T-helper 1 cell treated with Interleukin-12 subunit alpha and Interleukin-12 subunit beta and Interleukin-4 antibody, amounts not matched to agents 30 μg/mL and 1 μg/mL, for 36 hours (primary cell): ENCODE measurements around the gene GIMAP7.
"Not testable (repeated sequence)": the region's sequence is repeated elsewhere in the genome, so short reads cannot be mapped to it uniquely, and the experiment has no call there.

ENCODE experiments used
- H3K27ac Mint-ChIP-seq: one replicate; pipeline ENCODE4 v1.8.0; 2021; ENCODE audit warnings: mild to moderate bottlenecking, mixed read lengths
- H3K27me3 Mint-ChIP-seq: one replicate; pipeline ENCODE4 v1.8.0; 2021; ENCODE audit warnings: low read depth, mixed read lengths
- H3K36me3 Mint-ChIP-seq: one replicate; pipeline ENCODE4 v1.8.0; 2021; ENCODE audit warnings: low read depth, mixed read lengths
- H3K4me1 Mint-ChIP-seq: one replicate; pipeline ENCODE4 v1.8.0; 2021; ENCODE audit warnings: low read depth, mixed read lengths
- H3K4me3 Mint-ChIP-seq: one replicate; pipeline ENCODE4 v1.8.0; 2021; ENCODE audit warnings: mild to moderate bottlenecking, moderate library complexity, mixed read lengths
- H3K9me3 Mint-ChIP-seq: one replicate; pipeline ENCODE4 v1.8.0; 2021; ENCODE audit warnings: mixed read lengths

Gene GIMAP7

GRCh38 chr7:150514748-150515222 lies at the start of gene GIMAP7:
Gene GIMAP7 (plus strand): TSS chr7:150514872. CDS start chr7:150519975, 5,103 bp downstream.
- H3K4me3 Mint-ChIP-seq: peak within 1 kb of the TSS; percentile 100
- H3K4me1 Mint-ChIP-seq: peaks cover 47% of the 10 kb centered on the region
- peaks cover 18% of the 10 kb centered on the region for H3K9me3 Mint-ChIP-seq
- H3K27ac Mint-ChIP-seq: peak within 1 kb of the TSS; percentile 98
- H3K36me3 Mint-ChIP-seq: peaks cover 51% of the 10 kb centered on the region
- H3K27me3 Mint-ChIP-seq: no peaks in the 10 kb centered on the region

GRCh38 chr7:150464962-150465361 lies 49.7 kb upstream of the GIMAP7 start:
- H3K36me3 Mint-ChIP-seq: peaks cover 85% of the 10 kb centered on the region
- peak overlapping the region; percentile 47 for H3K27ac Mint-ChIP-seq
- peak overlapping the region; percentile 18 for H3K4me3 Mint-ChIP-seq
- peaks cover 75% of the 10 kb centered on the region for H3K4me1 Mint-ChIP-seq
- H3K27me3 Mint-ChIP-seq: no peaks in the 10 kb centered on the region
- peaks cover 34% of the 10 kb centered on the region for H3K9me3 Mint-ChIP-seq

- H3K9me3 Mint-ChIP-seq: peaks cover 30% of the 10 kb centered on the region
- H3K27ac Mint-ChIP-seq: no peak overlapping the region
- peaks cover 74% of the 10 kb centered on the region for H3K4me1 Mint-ChIP-seq
- no peaks in the 10 kb centered on the region for H3K27me3 Mint-ChIP-seq
- H3K36me3 Mint-ChIP-seq: peaks cover 84% of the 10 kb centered on the region
- peak overlapping the region; percentile 18 for H3K4me3 Mint-ChIP-seq
These were observed 49.3 kb upstream of the GIMAP7 start for GRCh38 chr7:150465414-150465813.

GRCh38 chr7:150466477-150466876 lies 48.2 kb upstream of the GIMAP7 start:
- H3K36me3 Mint-ChIP-seq: peaks cover 80% of the 10 kb centered on the region
- peaks cover 20% of the 10 kb centered on the region for H3K9me3 Mint-ChIP-seq
- H3K27me3 Mint-ChIP-seq: no peaks in the 10 kb centered on the region
- H3K4me3 Mint-ChIP-seq: no peak overlapping the region
- H3K27ac Mint-ChIP-seq: no peak overlapping the region
- H3K4me1 Mint-ChIP-seq: peaks cover 74% of the 10 kb centered on the region

DNA sequence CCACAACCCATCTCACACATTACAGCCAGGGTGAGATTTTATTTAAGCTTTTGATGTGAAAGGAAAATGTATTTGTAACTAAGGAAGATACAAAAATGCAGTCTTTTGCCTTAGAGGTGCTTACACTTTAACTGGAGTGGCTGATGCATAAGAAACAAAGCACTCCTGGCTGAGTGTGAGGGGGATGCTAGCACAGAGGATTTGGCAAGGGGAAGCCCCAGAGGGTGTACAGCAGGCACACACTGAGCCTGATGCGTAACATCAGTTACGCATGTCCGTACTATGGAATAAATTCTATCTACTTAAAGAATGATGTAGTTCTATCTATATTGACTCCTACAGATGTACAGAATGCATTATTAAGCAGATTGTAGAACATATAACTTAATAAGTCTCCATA lies 46.4 kb upstream of the GIMAP7 start:
- Mint-ChIP-seq H3K36me3 (peaks cover 79% of the 10 kb centered on the region), H3K4me3 (peak overlapping the region; percentile 27), H3K27me3 (no peaks in the 10 kb centered on the region), H3K9me3 (peaks cover 4% of the 10 kb centered on the region), H3K4me1 (peaks cover 70% of the 10 kb centered on the region), H3K27ac (peak overlapping the region; percentile 22)

GRCh38 chr7:150471886-150472285 lies 42.8 kb upstream of the GIMAP7 start:
- Mint-ChIP-seq H3K9me3 (peaks cover 3% of the 10 kb centered on the region), H3K27ac (peak overlapping the region; percentile 34), H3K27me3 (no peaks in the 10 kb centered on the region), H3K36me3 (peaks cover 86% of the 10 kb centered on the region), H3K4me3 (no peak overlapping the region), H3K4me1 (peaks cover 63% of the 10 kb centered on the region)

DNA sequence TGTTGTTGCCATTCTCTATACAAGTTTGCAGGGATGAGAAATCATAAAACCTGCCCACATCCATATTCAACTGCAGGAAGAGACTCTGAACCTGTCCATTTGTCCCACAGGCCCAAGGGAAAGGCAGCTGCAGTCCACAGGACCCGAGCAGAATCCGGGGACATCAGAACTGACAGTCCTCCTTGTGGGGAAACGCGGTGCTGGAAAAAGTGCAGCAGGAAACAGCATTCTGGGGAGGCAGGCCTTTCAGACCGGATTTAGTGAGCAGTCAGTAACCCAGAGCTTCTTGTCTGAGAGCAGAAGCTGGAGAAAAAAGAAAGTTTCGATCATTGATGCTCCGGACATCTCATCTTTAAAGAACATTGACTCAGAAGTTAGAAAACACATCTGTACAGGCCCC lies 40.8 kb upstream of the GIMAP7 start:
- Mint-ChIP-seq H3K4me1 (peaks cover 62% of the 10 kb centered on the region), H3K36me3 (peaks cover 88% of the 10 kb centered on the region), H3K27ac (peak overlapping the region; percentile 2), H3K27me3 (no peaks in the 10 kb centered on the region), H3K4me3 (no peak overlapping the region), H3K9me3 (peaks cover 3% of the 10 kb centered on the region)

- Mint-ChIP-seq H3K27me3 (no peaks in the 10 kb centered on the region), H3K4me3 (peak overlapping the region; percentile 18)
These were observed 38.4 kb upstream of the GIMAP7 start for GRCh38 chr7:150476285-150476684.

GRCh38 chr7:150476819-150477631 lies 37.6 kb upstream of the GIMAP7 start:
- peaks cover 67% of the 10 kb centered on the region for H3K4me1 Mint-ChIP-seq
- H3K27ac Mint-ChIP-seq: peak overlapping the region; percentile 62
- no peaks in the 10 kb centered on the region for H3K27me3 Mint-ChIP-seq
- H3K4me3 Mint-ChIP-seq: no peak overlapping the region
- H3K9me3 Mint-ChIP-seq: peaks cover 3% of the 10 kb centered on the region
- peaks cover 79% of the 10 kb centered on the region for H3K36me3 Mint-ChIP-seq

More at GRCh38 chr7:150476285-150476684, 38.4 kb upstream of the GIMAP7 start:
- Mint-ChIP-seq H3K36me3 (peaks cover 80% of the 10 kb centered on the region), H3K27ac (peak overlapping the region; percentile 62), H3K9me3 (peaks cover 3% of the 10 kb centered on the region), H3K4me1 (peaks cover 63% of the 10 kb centered on the region)

GRCh38 chr7:150479023-150479716 lies 35.5 kb upstream of the GIMAP7 start:
- Mint-ChIP-seq H3K27me3 (no peaks in the 10 kb centered on the region), H3K36me3 (peaks cover 63% of the 10 kb centered on the region), H3K9me3 (peaks cover 3% of the 10 kb centered on the region), H3K4me1 (peaks cover 75% of the 10 kb centered on the region), H3K27ac (peak overlapping the region; percentile 88), H3K4me3 (peak overlapping the region; percentile 61)

- Mint-ChIP-seq H3K27me3 (no peaks in the 10 kb centered on the region), H3K27ac (peak overlapping the region; percentile 100), H3K9me3 (peaks cover 2% of the 10 kb centered on the region), H3K4me3 (peak overlapping the region; percentile 93), H3K4me1 (peaks cover 76% of the 10 kb centered on the region), H3K36me3 (peaks cover 48% of the 10 kb centered on the region)
These were observed 33.3 kb upstream of the GIMAP7 start for GRCh38 chr7:150481186-150481920.

DNA sequence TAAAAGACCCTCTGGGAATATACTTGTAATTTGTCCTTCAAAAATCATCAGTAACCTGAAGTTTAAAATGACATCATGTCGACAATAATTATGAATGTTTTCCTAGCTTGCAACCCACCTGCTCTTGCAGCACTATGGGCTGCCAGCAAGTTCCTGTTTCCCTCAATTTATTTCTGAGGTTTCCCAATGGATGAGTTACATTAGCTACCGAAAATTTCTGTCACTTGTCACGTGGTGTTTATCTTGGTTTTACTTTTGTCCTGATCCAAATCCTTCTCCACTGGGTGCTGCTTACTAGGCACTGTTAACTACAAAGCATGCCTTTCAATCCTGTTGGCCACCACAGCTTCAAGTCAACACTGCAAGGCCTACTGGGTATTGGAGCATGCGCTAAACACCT lies 32.8 kb upstream of the GIMAP7 start:
- no peaks in the 10 kb centered on the region for H3K27me3 Mint-ChIP-seq
- H3K36me3 Mint-ChIP-seq: peaks cover 47% of the 10 kb centered on the region
- H3K4me1 Mint-ChIP-seq: peaks cover 75% of the 10 kb centered on the region
- H3K27ac Mint-ChIP-seq: peak overlapping the region; percentile 100
- no peaks in the 10 kb centered on the region for H3K9me3 Mint-ChIP-seq
- peak overlapping the region; percentile 93 for H3K4me3 Mint-ChIP-seq

- Mint-ChIP-seq H3K36me3 (peaks cover 40% of the 10 kb centered on the region), H3K4me1 (peaks cover 72% of the 10 kb centered on the region), H3K4me3 (peak overlapping the region; percentile 81), H3K27ac (peak overlapping the region; percentile 92)
- not testable (repeated sequence) for H3K27me3 Mint-ChIP-seq, H3K9me3 Mint-ChIP-seq
These were observed 31.2 kb upstream of the GIMAP7 start for GRCh38 chr7:150483514-150483913.

DNA sequence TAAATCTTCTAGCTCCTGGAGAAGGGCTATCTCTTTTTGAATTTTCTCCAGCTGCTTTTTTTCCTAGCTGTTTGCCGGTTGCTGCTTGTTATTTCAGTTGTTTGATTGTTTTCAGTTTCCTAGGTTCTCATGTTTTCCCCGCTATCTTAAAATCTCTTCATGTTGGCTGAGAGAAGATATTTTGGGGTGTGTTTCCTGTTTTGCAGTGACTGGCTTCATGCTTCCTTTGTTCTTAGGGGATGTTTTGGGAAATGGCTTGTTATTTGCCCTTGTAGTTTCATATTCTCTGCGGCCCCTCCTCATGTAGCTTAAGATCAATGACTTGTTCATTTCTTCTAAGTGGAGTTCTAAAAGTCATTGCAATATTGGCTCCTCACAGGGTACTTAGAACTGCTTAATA lies 30.6 kb upstream of the GIMAP7 start:
- not testable (repeated sequence) for H3K9me3 Mint-ChIP-seq, H3K27me3 Mint-ChIP-seq
- Mint-ChIP-seq H3K27ac (peak overlapping the region; percentile 92), H3K4me1 (peaks cover 66% of the 10 kb centered on the region), H3K36me3 (peaks cover 38% of the 10 kb centered on the region), H3K4me3 (peak overlapping the region; percentile 81)
